ENCODE measurements around the gene SPATA6.
"Not testable (repeated sequence)": the region's sequence is repeated elsewhere in the genome, so short reads cannot be mapped to it uniquely, and the experiment has no call there.

The SPATA6 gene

DNA sequence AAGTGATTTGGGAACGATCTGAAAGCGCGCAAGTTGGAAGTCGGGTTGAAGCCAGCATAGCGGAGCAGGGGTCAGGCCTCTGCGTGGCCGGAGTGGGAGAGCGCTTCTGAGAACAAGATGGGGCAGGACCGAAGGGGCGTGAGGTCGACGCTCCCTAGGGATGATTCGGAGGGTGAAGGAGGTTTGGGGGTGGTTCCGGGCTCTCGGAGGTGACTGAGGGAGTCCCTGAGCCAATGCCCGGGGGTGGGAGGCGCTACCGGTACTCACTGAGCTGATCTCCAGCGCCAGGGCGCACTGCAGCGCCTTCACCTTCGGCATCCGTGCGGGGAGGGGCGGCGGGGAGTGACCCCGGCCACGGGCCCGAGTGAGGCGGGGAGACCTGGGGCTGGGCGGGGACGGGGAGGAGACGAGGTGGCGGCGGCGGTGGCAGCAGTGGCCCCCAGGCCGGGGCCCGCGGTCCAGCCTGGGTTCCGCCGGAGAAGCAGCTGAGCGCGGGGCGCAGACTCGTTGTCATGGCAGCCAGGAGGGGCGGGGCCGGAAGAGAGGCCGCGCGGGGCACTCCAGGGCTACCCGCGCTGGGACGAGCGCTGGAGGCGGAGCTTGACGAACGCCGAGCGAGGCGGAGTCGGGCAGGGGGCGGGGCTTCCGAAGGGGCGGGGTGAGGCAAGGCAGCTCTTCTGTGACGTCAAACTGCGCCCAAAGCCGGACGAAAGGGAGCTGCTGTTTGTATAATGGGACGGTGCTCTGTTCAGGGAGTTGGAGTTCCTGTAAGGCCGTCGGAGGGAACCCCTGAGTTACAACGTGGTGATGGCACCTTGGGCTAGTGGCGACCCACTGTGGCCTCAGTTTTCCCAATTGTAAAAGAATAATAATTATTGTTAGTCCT lies at the start of gene SPATA6:
Gene SPATA6 (minus strand): TSS at position 514 of the 886 bp plus-strand sequence. CDS start 196 bp downstream, at position 318.
- DNase-seq = peak; percentile 100

DNA sequence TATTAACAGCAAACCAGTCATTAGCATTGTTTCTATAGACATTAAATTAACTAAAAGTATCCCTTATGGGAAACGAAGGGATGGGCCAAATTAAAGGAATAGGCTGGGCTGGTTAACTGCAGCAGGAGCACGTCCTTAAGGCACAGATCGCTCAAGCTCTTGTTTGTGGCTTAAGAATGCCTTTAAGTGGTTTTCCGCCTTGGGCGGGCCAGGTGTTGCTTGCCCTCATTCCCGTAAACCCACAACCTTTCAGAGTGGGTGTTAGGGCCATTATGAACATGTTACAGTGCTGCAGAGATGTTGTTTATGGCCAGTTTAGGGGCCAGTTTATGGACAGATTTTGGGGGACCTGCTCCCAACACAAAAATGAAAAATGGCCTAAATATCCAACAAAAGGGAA lies 47.9 kb upstream of the SPATA6 start:
- not testable (repeated sequence) for DNase-seq

DNA sequence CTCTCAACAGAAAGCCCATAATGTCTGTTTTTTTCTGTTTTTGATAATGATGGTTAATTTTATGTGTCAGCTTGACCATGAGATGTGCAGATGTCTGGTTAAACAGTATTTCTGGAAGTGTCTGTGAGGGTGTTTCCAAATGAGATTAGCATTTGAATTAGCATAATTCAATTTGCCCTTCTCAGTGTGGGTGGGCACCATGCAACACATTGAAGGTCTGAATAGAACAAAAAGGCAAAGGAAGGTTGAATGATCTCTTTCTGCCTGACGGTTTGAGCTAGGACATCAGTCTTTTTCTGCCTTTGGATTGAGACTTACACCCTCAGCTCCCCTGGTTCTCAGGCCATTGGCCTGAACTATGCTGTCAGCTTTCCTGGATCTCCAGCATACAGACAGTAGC lies 34.9 kb upstream of the SPATA6 start:
- DNase-seq = no peak

DNA sequence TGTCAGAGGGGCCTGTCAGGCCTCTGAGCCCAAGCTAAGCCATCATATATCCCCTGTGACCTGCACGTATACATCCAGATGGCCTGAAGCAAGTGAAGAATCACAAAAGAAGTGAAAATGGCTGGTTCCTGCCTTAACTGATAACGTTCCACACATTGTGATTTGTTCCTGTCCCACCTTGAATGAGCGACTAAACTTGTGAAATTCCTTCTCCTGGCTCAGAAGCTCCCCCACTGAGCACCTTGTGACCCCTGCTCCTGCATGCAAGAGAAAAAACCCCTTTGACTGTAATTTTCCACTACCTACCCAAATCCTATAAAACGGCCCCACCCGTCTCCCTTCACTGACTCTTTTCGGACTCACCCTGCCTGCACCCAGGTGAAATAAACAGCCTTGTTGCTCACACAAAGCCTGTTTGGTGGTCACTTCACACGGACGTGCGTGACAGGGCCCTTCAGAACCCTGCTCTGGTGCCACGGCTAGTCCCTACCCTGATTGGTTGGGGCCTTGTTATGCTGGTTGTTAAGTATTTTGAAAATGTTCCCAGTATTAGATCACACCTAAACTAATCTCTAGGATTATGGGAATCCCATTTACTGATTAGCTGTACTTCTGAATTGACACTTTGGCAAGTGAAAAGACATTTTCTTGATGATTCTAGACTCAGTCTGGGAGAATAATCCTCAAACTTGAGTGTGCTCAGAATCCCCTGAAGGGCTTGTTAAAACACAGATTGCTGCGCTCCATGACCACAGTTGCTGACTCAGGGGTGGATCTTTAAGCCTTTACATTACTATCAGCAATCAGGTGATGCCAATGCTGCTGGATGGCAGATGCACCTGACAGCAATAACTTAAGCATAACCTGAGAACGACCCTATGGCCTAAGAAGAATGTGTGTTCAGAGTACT lies 28.8 kb upstream of the SPATA6 start:
- DNase-seq = no peak

DNA sequence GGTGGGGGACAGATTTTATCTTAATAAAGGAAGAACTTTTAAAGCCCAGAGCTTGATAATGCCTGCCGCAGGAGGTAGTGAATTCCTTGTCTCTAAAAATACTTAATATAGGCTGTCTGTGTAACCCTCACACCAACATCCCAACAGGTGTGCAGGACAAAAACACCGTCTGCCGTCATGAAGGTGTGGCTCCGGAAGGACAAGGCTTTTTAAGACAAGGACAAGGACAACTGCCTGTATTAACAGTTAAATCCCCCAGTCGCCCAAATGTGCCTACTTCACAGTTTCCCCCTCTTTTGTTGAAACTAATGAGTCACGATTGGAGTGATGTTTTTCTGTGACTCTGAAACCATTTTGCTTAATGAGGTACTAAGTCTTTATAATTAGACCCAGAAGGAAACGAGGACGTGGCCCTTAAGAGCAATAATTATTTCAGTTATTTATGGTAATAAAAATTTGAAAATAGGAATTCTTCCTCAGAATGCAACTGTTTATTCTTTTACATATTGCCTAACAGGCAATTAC lies 27.3 kb upstream of the SPATA6 start:
- DNase-seq = no peak

DNA sequence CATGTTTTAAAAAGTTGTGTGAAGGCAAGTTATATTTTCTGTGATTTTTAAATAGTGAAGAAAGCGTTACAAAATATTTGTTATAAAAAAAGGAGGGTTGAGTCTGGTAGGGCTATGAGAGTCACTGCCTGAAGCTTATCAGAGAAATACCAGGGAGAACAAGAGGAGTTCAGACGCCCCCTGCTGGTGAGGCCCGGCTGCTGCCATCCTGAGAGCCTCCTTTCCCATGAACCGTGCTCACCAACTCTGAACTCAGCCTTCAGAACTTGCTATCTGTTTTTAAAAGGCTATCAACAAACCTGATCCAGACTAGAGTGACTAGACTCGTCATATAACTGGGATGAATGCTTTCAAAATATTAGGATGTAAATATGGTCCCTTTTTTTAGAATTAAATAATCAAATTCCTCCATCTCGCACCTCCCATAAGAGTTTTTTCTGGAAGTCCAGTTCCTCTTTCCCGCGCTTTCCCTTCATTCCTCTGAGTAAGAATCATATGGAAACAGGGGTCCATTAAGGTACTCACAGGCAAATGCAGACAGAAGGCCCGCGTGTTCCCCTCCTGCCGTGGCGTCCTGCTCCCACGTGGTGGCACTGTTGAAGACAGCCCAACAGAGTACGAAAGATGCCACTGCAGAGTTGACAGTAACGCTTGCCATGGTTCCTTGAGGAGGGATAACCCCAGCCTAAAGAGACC lies 26.2 kb upstream of the SPATA6 start:
- peak; percentile 93 for DNase-seq

DNA sequence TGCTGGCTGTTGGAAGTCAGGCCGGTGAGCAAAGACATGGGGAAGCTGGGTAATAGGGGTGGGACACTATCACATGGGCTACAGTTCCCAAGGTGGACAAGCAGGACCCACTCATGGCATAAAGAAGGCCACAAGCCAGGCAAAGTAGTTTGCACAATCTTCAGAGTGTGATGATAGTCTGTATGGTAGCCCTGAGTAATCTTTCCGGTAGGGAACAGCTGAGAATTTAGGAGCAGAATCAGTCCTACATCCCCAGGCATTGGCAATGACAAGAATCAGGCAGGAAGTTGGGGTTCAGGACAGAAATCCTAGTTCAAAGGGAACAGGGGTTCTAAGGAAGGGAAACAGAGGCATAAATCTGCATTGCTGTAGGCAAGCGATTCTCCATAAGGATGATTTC lies 23.9 kb upstream of the SPATA6 start:
- no peak for DNase-seq

DNA sequence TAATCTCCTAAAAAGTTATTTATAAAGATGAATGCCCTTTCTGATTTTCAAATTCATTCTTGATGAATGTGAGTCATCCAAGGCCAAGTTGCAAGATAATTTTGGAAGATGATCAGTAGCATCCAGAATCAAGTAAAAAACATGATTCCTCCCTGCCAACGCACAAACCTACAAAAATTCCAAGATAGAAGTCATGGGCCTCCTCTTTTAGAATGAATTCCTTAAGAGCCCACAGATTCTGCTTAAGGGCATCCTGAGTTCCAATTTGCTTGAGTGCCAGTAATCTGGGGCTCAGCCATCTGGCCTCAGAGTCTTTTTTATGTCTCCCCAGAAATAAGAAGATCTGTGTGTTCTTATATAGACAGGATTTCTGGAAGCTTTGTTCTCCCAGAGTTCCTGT lies 23.2 kb upstream of the SPATA6 start:
- no peak for DNase-seq

DNA sequence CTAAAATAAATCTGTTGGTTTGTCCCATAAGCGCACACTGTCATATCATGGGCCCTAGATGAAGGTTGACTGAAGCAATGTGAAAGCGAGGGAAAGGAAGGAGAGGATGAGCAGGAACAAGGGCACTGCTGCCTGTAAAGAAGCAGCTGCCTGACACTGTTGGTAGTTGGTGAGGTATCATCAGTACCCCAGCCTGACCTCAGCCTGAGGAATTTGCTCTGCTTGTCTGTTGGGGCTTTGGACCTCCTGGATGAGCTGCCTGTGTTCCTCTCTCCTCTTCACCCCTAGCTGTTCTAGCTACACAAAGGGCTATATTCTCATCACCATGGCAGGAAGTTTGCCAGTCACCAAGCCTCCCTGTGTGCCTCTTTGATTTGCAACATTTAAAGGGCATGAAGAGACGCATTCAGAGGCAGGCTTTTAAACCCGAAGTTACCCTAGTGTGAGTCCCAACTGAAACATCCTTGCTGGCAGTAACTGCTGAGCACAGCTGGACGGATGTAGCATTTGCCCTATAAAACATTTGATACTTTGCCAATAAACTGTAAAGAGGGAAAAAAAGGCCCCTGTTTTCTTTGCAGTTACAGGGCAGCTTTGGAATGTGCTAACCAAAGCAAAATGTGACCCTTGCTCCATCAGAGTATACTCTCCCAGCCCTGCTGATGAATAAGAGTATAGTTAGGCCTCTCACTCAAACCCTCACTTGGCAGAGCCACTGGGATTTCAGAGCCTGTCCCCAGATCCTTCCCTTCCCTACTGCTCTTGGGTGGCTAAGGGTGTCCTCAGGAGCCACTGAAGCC lies 22.2 kb upstream of the SPATA6 start:
- no peak for DNase-seq

DNA sequence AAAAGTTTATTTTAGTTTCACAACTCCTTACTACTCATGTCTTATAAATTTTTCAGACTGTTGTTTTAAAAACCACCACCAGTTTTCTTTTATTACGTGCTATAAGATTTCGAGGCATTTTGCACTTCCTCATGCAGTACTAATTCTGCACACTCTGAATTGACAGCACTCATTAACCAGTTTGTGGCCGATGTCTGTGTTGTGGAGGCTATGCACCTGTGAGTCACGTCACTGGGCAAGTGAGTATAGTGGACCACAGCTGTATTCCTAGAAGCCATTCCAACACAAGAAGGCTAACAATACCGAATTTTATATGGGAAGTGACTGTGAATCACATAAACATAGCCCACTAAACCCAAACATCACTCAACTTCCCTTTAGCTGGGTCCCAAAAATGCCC lies 21.0 kb upstream of the SPATA6 start:
- DNase-seq = no peak

DNA sequence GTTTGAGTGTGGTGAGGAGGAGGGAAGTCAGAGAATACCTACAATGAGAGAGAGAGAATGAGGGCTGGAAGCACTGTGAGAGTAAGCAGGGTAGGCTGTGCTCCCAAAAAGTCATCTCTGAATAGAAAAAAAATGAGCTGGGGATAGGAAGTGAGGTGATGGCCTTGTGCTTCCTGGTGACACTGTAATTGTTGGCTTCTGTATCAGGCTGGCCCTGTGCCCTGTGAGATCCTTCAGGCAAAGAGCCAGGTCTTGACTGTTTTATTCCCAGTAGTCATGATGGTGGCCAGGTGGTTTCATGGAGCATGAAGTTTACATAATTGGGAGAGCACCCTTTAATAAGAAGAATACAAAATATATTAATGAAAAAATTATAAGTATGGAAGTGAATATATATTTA lies 20.4 kb upstream of the SPATA6 start:
- DNase-seq = peak; percentile 74

DNA sequence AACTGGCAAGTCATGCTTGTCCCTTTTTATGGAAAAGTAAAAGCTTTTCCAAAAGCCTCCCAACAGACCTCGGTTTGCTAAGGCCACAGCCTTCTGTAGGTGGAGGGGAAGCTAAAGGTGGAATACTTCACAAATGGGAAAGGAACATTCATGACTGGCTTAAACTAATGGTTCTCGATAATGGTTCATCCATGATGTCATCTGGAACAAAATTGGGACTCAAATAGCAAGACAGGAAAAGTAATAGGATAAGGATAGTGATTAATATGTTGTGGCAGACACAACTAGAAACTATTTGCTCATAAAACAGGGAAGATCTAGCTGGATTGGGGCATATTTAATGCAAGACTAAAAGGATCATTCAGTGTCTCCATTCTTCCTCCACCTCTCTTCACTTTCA lies 16.7 kb upstream of the SPATA6 start:
- DNase-seq = no peak

DNA sequence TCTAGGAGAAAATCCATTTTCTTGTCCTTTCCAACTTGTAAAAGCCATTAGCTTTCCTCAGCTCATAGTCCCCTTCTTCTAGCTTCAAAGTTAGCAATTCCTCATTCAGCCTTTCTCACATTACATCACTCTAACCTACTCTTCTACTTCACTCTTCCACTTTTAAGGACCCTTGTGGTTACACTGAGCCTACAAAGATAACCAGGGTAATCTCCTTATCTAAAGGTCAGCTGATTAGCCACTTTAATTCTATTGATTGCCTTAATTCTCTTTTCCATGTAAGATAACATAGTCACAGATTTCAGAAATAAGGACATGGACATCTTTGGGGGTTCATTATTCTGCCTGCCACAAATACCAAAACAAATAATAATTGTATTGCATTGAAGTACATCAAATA lies 8.5 kb upstream of the SPATA6 start:
- no peak for DNase-seq

DNA sequence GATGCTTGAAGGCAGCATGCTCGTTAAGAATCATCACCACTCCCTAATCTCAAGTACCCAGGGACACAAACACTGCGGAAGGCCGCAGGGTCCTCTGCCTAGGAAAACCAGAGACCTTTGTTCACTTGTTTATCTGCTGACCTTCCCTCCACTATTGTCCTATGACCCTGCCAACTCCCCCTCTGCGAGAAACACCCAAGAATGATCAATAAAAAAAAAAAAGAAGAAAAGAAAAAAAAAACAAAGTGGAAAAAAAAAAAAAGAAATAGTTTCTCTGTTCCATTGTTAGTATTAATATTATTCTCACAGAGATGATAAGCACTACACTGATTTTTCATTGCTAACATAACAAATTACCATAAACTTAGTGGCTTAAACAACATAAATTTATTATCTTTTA lies 8.0 kb upstream of the SPATA6 start:
- not testable (repeated sequence) for DNase-seq

DNA sequence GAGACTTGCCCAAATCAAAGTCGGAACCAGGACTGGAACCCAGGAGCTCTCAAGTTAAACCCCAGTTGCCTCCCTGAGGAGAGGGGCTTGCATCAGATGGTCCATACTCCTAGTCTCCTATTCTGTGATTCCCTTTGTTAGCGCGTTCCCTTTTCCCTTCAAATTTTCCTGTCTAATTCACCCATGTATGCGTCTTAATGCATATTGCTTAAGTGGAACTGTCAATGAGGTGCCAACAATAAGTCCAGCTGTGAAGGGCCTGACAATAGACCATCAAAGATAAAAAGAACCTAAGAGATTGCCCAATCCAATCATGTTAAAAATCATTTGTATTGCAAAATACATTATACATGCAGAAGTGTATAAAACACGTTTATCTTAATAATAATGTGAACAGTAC lies 634 bp upstream of the SPATA6 start:
- peak; percentile 71 for DNase-seq

DNA sequence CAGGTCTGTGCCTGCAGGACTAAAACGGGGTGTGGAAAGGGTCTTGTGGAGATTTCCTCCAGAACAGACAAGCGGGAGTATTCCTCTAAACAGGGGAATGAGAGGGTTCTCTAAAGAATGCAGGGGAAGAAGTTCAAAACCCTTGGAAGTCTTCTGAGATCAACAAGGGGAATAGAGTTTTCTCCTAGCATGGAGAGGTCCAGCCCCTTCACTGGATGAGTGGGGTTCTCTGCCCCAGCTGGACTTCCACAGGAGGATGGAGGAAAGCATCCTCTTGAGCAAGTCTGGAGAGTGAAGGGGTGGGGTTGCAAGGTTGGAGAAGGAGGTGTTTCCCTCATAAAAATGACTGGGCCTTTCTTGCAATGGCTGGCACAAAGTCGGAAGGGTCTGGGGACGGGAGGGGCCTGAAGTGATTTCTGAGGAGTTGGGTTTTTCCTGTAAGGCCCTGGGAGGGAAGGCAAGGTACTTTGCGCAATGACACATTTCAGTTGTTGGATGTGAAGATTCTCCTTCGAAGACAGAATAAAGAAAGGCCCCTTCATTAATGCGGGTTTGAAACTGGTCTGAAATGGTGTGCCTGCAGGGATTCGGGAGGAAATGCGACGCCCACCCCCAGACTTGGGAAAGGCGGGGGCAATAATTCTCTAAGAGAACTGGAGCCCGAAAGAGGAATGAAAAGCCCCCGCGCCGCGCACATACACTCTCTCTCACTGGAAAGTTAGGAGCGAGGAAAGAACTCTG lies 884 bp downstream of the SPATA6 start:
- peak; percentile 45 for DNase-seq

DNA sequence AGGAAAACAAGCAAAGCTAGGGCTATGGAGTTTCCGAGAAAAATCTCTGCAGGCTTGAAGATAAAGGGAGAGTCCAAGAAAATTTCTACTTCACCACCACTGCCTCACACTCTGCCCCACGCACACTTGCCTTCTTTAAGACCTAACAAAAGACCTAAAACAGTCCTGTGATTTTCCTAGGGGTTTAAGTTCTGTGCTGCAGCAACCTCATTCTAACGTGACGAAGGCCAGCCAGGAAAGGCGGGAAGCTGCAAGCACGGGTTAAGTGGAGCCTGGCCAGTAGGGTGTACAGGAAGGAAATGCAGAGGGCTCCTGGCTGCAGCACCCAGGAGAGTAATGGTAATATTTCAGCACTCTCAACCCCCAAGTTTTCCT lies 1.5 kb downstream of the SPATA6 start:
- DNase-seq = peak; percentile 34

DNA sequence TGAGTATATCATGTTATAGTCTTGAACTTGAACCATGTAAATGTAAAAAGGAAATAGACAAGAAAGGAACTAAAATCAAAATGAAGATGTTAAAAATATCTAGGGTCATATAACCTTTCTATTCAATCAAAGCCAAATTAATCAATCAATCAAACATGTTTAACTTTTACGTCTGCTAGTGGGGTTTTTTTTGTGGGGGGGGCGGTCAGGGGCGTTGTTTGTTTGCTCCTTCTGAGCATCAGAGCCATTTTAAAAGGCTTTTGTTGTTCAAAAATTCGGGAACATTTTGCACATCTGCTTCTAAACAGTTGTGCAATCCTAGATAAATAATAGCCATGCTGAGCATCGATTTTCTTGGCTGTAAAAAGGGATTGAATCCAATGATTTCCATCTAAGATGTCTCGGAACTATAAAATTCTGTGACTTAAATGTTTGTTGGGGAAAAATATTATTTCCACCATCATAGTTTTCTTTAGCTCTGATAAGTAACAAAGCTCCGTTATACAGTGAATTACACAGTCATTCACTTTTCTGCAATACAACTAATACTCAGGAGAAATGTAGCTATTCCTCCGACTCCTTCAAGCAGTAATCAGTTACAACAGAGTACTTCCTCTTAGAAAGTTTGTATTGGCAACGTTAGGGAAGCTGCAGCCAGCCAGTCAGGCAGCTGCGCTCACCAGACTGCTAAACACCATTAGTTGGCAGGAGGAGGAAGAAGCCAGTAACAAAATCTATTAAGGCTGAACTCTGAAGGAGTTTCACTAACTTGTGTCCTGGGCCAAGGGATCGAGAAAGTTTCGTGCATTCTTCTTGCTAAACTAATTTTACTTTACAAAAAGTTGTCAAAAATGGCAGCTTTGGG lies 2.2 kb downstream of the SPATA6 start:
- DNase-seq = no peak

DNA sequence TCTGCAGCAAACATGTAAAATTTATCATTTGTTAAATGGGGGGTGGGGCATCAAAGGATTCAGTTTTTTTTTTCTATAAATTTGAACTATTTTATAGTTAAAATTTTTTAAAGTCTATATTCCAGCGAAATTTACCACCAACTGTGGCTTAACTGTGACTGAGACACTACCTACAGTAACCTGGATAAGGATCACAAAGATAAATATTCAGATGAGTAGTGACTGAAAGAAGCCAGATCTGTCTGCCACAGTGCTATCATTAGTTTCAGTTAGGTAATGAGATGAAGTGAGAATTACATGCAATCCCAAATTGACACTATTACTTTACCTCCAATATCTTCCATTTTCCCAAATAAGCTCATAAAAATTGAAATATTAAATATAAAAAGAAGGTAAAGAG lies 5.4 kb downstream of the SPATA6 start:
- DNase-seq = no peak

DNA sequence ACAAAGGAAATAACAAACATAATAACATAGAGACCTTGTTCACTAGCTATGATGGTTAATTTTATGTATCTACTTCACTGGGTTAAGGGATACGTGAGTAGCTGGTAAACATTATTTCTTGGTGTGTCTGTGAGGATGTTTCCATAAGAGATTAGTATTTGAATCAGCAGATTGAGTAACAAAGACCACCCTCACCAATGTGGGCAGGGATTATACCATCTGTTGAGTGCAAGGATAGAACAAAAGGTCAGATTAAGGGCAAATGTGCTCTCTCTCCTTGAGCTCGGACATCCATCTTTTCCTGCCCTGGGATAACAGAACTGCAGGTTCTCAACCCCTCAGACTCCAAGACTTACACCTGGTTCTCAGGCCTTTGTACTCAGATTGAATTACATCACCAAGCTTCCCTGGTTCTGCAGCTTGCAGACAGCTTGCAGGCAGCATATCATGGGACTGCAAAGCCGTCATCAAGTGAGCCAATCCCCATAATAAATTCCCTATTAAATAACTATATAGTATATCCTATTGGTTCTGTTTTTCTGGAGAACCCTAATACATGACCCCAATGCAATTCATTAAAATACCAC lies 9.2 kb downstream of the SPATA6 start:
- DNase-seq = peak; percentile 37
